GM15510 (cell line): ENCODE measurements around the gene ANO4.

Source experiments
- POLR2A ChIP-seq: IDR thresholded peaks from 3 replicates; pipeline ENCODE4 v1.6.1; 2011; ENCODE audit warnings: borderline replicate concordance; ENCODE audit not compliant: insufficient read length; ENCODE audit errors: extremely low read depth

ANO4 gene

GRCh38 chr12:100976735-100977134 is 182.2 kb downstream of the ANO4 start:
- no peak for TF ChIP-seq POLR2A

- TF ChIP-seq POLR2A = no peak
Measured at GRCh38 chr12:100980856-100981255, 186.3 kb downstream of the ANO4 start.

- TF ChIP-seq POLR2A = no peak
Measured at GRCh38 chr12:100982511-100983183, 188.1 kb downstream of the ANO4 start.

- no peak for TF ChIP-seq POLR2A
Measured at GRCh38 chr12:100984796-100985195, 190.2 kb downstream of the ANO4 start.

- no peak for TF ChIP-seq POLR2A
Measured at GRCh38 chr12:100986595-100987547, 192.3 kb downstream of the ANO4 start.

- TF ChIP-seq POLR2A = no peak
Measured at GRCh38 chr12:100987552-100988521, 193.3 kb downstream of the ANO4 start.

- no peak for TF ChIP-seq POLR2A
Measured at GRCh38 chr12:100991102-100991501, 196.5 kb downstream of the ANO4 start.

GRCh38 chr12:100992194-100992593 is 197.6 kb downstream of the ANO4 start:
- no peak for TF ChIP-seq POLR2A

- TF ChIP-seq POLR2A = no peak
Measured at GRCh38 chr12:100993916-100994450, 199.4 kb downstream of the ANO4 start.

GRCh38 chr12:100995201-100995600 is 200.6 kb downstream of the ANO4 start:
- TF ChIP-seq POLR2A = no peak

GRCh38 chr12:100995771-100996170 is 201.2 kb downstream of the ANO4 start:
- no peak for TF ChIP-seq POLR2A

GRCh38 chr12:101001669-101002068 is 207.1 kb downstream of the ANO4 start:
- no peak for TF ChIP-seq POLR2A

- no peak for TF ChIP-seq POLR2A
Measured at GRCh38 chr12:101002696-101003419, 208.3 kb downstream of the ANO4 start.

- TF ChIP-seq POLR2A = no peak
Measured at GRCh38 chr12:101004898-101005297, 210.3 kb downstream of the ANO4 start.
